Natural killer cell treated with Interleukin-12 subunit alpha and Interleukin-12 subunit beta and Interleukin-15 and Interleukin-18, amount 100 ng/mL, for 72 hours (primary cell): ENCODE data around the gene BLOC1S5. TPM values are rescaled to one million over a fixed set of nuclear protein-coding genes. Genes with fewer than 3 reads are reported as not detected.

ENCODE experiments used
- ATAC-seq, 2 donors: fragments of 150-1000 bp; cut with Tn5 transposase in 1 of 2; sonication (Bioruptor Pico), chemical (Tn5 transposase) in 1 of 2; 2 replicates each; pipeline ENCODE4 v1.10.0; 2021
- DNase-seq: peaks from one replicate; pipeline ENCODE4 v3.0.0; 2022; ENCODE audit warnings: low spot score
- H3K27ac Mint-ChIP-seq, 2 donors: 1 replicate in 1 of 2; 2 replicates in 1 of 2; pipeline ENCODE4 v1.8.0; 2022; ENCODE audit warnings: mixed read lengths in 2 of 2, mild to moderate bottlenecking in 1 of 2, moderate library complexity in 1 of 2
- H3K27me3 Mint-ChIP-seq, 2 donors: 1 replicate in 1 of 2; 2 replicates in 1 of 2; pipeline ENCODE4 v1.8.0; 2022; ENCODE audit warnings: mixed read lengths in 2 of 2
- H3K36me3 Mint-ChIP-seq: one replicate; pipeline ENCODE4 v1.8.0; 2022; ENCODE audit warnings: mixed read lengths
- H3K4me1 Mint-ChIP-seq, 2 donors: 1 replicate in 1 of 2; 2 replicates in 1 of 2; pipeline ENCODE4 v1.8.0; 2022; ENCODE audit warnings: low read depth in 2 of 2, mixed read lengths in 2 of 2, mild to moderate bottlenecking in 1 of 2
- H3K4me3 Mint-ChIP-seq: one replicate; pipeline ENCODE4 v1.8.0; 2022; ENCODE audit warnings: mixed read lengths
- H3K9me3 Mint-ChIP-seq: 2 replicates; pipeline ENCODE4 v1.8.0; 2022; ENCODE audit warnings: mixed read lengths
- total RNA-seq, 2 donors: library from RNA; stranded (reverse); gene quantifications; one replicate each; pipeline ENCODE4 v1.2.3, GENCODE V29; 2022

The BLOC1S5 gene
- total RNA-seq, 2 donors from 2014 or later = 12.2 to 15.8 TPM

DNA sequence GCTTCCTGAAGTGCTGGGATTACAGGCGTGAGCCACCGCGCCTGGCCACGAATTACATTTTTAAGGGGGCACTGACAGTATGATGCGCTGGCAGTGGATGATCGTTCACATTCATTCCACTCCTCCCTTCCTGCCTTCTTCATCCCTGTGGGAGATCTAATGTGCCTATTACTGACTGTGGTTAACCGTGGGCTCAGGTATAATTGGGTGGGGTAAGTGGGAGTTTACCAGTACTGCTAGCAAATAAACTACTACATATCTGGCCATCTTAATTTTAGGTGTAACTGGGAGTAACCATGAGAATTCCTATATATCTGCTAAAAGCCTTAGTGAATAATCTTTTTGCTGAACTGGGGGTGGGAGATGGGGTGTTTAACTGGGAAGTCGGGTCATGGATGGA, 6.5 kb upstream of the BLOC1S5 start:
- Mint-ChIP-seq H3K9me3 (no peaks in the 10 kb centered on the region), H3K36me3 (no peaks in the 10 kb centered on the region), H3K4me3 (no peak overlapping the region), H3K4me1 (peaks cover 2% of the 10 kb centered on the region in 2 donors), H3K27me3 (peaks cover 0 to 2% of the 10 kb centered on the region in 2 donors), H3K27ac (no peak overlapping the region)
- DNase-seq = no peak
- ATAC-seq = no peak

- H3K27ac Mint-ChIP-seq = no peak overlapping the region
- DNase-seq (no peak), ATAC-seq (no peak)
- H3K27me3 Mint-ChIP-seq = peaks cover 0 to 2% of the 10 kb centered on the region in 2 donors
- no peak overlapping the region for H3K4me3 Mint-ChIP-seq
- no peaks in the 10 kb centered on the region for H3K9me3 Mint-ChIP-seq
- peaks cover 11 to 12% of the 10 kb centered on the region in 2 donors for H3K4me1 Mint-ChIP-seq
- no peaks in the 10 kb centered on the region for H3K36me3 Mint-ChIP-seq
Measured at GRCh38 chr6:8069631-8070284, 5.6 kb upstream of the BLOC1S5 start.

- no peak for ATAC-seq
- no peak overlapping the region for H3K4me3 Mint-ChIP-seq
- H3K27ac Mint-ChIP-seq = no peak overlapping the region
- DNase-seq = no peak
- H3K36me3 Mint-ChIP-seq = no peaks in the 10 kb centered on the region
- no peaks in the 10 kb centered on the region for H3K9me3 Mint-ChIP-seq
- H3K27me3 Mint-ChIP-seq = peaks cover 0 to 2% of the 10 kb centered on the region in 2 donors
- H3K4me1 Mint-ChIP-seq = peaks cover 11 to 13% of the 10 kb centered on the region in 2 donors
Measured at GRCh38 chr6:8069151-8069550, 5.0 kb upstream of the BLOC1S5 start.

GRCh38 chr6:8066108-8066507, 1.9 kb upstream of the BLOC1S5 start:
- no peaks in the 10 kb centered on the region for H3K9me3 Mint-ChIP-seq
- peaks cover 13 to 14% of the 10 kb centered on the region in 2 donors for H3K4me1 Mint-ChIP-seq

GRCh38 chr6:8065519-8065911, 1.3 kb upstream of the BLOC1S5 start:
- DNase-seq (no peak), ATAC-seq (peak in 1 of 2 donors; percentile 35)
- Mint-ChIP-seq H3K27ac (peak overlapping the region; percentile 90 to 92), H3K4me3 (peak overlapping the region; percentile 96), H3K9me3 (no peaks in the 10 kb centered on the region), H3K36me3 (no peaks in the 10 kb centered on the region), H3K27me3 (peaks cover 0 to 2% of the 10 kb centered on the region in 2 donors), H3K4me1 (peaks cover 13 to 14% of the 10 kb centered on the region in 2 donors)

More at GRCh38 chr6:8066108-8066507, 1.9 kb upstream of the BLOC1S5 start:
- no peak for ATAC-seq
- Mint-ChIP-seq H3K27me3 (peaks cover 0 to 2% of the 10 kb centered on the region in 2 donors), H3K27ac (peak overlapping the region; percentile 90 to 92), H3K4me3 (peak overlapping the region; percentile 96), H3K36me3 (no peaks in the 10 kb centered on the region)
- DNase-seq = no peak

DNA sequence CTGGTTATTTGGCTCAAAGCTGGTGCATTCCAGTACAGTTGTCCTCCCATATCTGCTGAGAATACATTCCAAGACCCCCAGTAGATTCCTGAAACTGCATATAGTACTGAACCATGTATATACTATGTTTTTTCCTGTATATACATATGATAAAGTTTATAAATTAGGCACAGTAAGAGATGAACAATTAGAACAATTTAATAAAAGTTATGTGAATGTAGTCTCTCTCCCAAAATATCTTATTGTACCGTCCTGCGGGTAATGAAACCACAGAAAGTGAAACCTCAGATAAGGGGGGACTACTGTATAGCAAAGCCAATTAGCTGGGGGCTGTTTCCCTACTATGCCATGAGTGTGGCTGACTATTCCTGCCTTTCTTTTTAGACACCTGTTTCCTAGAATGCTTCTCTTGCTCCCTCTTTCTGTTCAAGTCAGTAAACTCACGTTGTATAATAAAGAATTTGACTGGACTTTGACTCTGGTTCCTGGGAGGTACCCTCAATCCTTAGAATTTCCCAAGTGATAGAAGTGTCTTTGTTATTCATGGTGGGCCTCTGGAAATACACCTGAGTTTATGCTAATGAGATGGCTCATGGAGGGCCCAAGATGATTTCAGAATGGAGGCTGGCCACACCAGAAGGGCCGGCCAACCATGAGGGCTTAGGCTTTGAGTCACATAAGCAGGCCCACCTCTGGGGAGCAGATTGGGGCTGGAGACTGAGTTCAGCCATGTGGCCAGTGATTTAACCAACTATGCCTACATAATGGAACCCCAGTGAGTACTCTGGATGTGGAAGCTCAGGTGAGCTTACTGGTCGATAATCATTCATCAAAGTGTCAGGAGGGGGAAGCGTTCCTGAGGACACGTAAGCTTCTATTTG, 689 bp upstream of the BLOC1S5 start:
- H3K27ac Mint-ChIP-seq = peak overlapping the region; percentile 90 to 92
- H3K27me3 Mint-ChIP-seq = peaks cover 0 to 2% of the 10 kb centered on the region in 2 donors
- peaks cover 16 to 17% of the 10 kb centered on the region in 2 donors for H3K4me1 Mint-ChIP-seq
- no peak for DNase-seq
- peaks cover 5% of the 10 kb centered on the region for H3K36me3 Mint-ChIP-seq
- peak overlapping the region; percentile 96 for H3K4me3 Mint-ChIP-seq
- ATAC-seq = no peak
- no peaks in the 10 kb centered on the region for H3K9me3 Mint-ChIP-seq

DNA sequence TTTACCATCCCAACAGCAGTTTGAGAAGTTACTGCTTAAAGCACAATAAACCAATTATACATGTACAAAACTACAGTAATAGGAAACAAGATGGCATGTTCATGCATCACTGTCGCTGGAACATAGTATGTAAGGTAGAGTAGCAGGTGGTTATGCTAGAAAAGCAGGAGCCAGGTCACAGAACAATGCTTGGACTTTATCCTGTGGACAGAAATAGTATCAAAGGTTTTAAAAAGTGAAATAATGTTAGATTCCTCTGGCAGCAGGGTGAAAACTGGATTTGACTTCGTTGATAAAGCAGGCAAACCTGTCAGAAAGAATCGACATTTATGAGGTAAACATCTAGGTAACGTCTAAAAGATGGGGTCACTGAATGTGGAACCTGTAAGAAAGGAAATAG, 2.5 kb downstream of the BLOC1S5 start:
- peaks cover 6% of the 10 kb centered on the region for H3K36me3 Mint-ChIP-seq
- H3K27me3 Mint-ChIP-seq = peaks cover 0 to 2% of the 10 kb centered on the region in 2 donors
- ATAC-seq (no peak), DNase-seq (no peak)
- no peak overlapping the region for H3K4me3 Mint-ChIP-seq
- peaks cover 17% of the 10 kb centered on the region in 2 donors for H3K4me1 Mint-ChIP-seq
- no peak overlapping the region for H3K27ac Mint-ChIP-seq
- no peaks in the 10 kb centered on the region for H3K9me3 Mint-ChIP-seq

DNA sequence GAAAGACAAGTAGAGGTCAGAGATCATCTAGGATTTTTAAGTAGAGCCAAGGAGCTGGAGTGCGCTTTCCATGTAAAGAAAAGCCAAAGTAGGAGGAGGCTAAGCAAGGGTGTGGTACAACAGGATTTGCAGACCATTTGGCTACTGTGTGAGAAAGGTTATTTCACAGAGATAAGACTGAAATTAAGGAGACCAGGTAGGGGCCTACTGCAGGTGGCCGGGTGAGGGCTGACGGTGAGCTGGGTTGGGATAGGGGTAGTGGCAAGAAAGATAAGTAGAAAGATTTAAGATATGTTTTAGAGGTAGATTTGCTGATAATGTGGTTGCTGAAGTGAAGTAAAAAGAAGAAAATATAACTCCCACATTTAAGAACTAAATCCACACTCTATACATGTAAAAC, 3.8 kb downstream of the BLOC1S5 start:
- Mint-ChIP-seq H3K27ac (no peak overlapping the region), H3K4me3 (no peak overlapping the region), H3K9me3 (no peaks in the 10 kb centered on the region), H3K4me1 (peaks cover 11% of the 10 kb centered on the region in 2 donors), H3K27me3 (no peaks in the 10 kb centered on the region), H3K36me3 (peaks cover 6% of the 10 kb centered on the region)
- ATAC-seq (no peak), DNase-seq (no peak)

DNA sequence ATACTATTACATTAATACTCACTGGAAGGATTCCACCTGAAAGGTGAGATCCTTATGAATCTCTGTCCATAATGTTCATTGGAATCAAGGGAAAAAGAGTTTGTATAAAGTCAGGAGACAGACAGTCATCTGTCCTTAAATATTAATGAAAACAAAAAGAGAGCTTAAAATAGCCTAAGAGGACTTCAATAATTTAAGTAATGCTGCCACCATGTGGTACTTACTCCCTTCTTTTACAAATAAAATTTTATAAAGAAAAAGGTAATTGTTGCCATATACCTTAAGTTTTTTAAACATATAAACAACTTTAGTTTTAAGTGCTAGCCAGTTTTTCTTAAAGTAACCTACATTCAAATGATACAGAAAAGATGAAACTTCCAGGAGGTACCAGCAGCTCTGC, 5.1 kb downstream of the BLOC1S5 start:
- ATAC-seq (no peak), DNase-seq (no peak)
- no peaks in the 10 kb centered on the region for H3K9me3 Mint-ChIP-seq
- H3K4me1 Mint-ChIP-seq = peaks cover 4 to 6% of the 10 kb centered on the region in 2 donors
- H3K36me3 Mint-ChIP-seq = peaks cover 9% of the 10 kb centered on the region
- no peak overlapping the region for H3K4me3 Mint-ChIP-seq
- no peaks in the 10 kb centered on the region for H3K27me3 Mint-ChIP-seq
- H3K27ac Mint-ChIP-seq = no peak overlapping the region

GRCh38 chr6:8057793-8058192, 6.4 kb downstream of the BLOC1S5 start:
- Mint-ChIP-seq H3K4me1 (peaks cover 4 to 6% of the 10 kb centered on the region in 2 donors), H3K36me3 (peaks cover 12% of the 10 kb centered on the region), H3K9me3 (no peaks in the 10 kb centered on the region), H3K27ac (no peak overlapping the region), H3K4me3 (no peak overlapping the region), H3K27me3 (no peaks in the 10 kb centered on the region)
- no peak for ATAC-seq
- DNase-seq = no peak

DNA sequence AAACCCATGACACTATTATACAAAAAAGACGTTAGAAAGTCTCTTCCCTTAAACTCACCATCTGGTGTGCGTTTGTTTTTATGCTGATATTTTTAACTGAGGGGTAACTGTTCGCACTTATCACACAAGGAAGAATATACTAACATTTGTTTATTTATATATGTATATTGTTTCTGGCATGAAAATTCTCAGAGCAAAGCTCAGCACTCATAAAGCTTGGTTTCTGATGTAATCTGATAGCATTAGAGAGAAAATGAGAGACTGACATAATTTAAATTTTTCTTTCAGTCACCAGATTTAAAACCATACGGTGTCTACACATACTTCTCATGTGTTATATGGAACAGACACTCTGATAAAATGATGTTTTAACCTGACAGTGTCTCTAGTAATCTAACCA, 6.9 kb downstream of the BLOC1S5 start:
- Mint-ChIP-seq H3K9me3 (no peaks in the 10 kb centered on the region), H3K4me3 (no peak overlapping the region), H3K36me3 (peaks cover 12% of the 10 kb centered on the region), H3K4me1 (peaks cover 3 to 4% of the 10 kb centered on the region in 2 donors), H3K27me3 (no peaks in the 10 kb centered on the region), H3K27ac (no peak overlapping the region)
- ATAC-seq = no peak
- DNase-seq = no peak

GRCh38 chr6:8054276-8054675, 9.9 kb downstream of the BLOC1S5 start:
- H3K27ac Mint-ChIP-seq = no peak overlapping the region
- H3K27me3 Mint-ChIP-seq = no peaks in the 10 kb centered on the region
- H3K36me3 Mint-ChIP-seq = peaks cover 6% of the 10 kb centered on the region
- peaks cover 0 to 5% of the 10 kb centered on the region in 2 donors for H3K4me1 Mint-ChIP-seq
- no peak overlapping the region for H3K4me3 Mint-ChIP-seq
- ATAC-seq = no peak
- no peak for DNase-seq
- no peaks in the 10 kb centered on the region for H3K9me3 Mint-ChIP-seq

GRCh38 chr6:8047541-8048292, 16.5 kb downstream of the BLOC1S5 start:
- ATAC-seq (no peak), DNase-seq (no peak)
- Mint-ChIP-seq H3K27me3 (no peaks in the 10 kb centered on the region), H3K9me3 (no peaks in the 10 kb centered on the region), H3K36me3 (peaks cover 14% of the 10 kb centered on the region), H3K4me3 (no peak overlapping the region), H3K4me1 (peaks cover 6 to 7% of the 10 kb centered on the region in 2 donors), H3K27ac (no peak overlapping the region)
